SKM-1 (cell line): ENCODE measurements around the gene BACH1.
"Not testable (repeated sequence)": the region's sequence is repeated elsewhere in the genome, so short reads cannot be mapped to it uniquely, and the experiment has no call there.

Experiments used
- DNase-seq: peaks from one replicate; lab custom pipeline; 2025; ENCODE audit not compliant: unreplicated experiment; lab: John Stamatoyannopoulos, UW

The BACH1 gene

GRCh38 chr21:29342363-29342957 lies 43.7 kb downstream of the BACH1 start:
- DNase-seq, result no peak

DNA sequence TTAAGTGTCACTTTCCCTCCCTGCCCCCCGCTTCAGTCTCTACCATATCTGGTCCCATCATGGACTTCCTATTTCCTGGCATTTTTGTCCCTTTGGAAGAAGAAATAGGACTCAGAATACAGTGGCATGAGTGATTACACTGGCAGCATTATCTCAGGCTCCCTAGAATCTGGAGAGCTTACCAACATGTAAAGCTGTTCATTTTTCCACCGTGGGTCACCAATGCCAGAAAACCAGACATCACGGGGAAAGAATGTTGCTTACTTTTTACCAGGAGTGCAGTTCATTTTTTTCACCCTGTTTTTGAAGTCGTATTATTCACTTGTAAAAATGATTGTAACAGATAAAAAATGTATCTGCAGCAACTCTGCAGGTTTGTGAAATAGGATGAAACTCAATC lies 44.8 kb downstream of the BACH1 start:
- no peak for DNase-seq

GRCh38 chr21:29346281-29346680 lies 47.6 kb downstream of the BACH1 start:
- DNase-seq, result no peak

GRCh38 chr21:29346771-29347170 lies 48.0 kb downstream of the BACH1 start:
- DNase-seq, result no peak

GRCh38 chr21:29347274-29347681 lies 48.6 kb downstream of the BACH1 start:
- peak; percentile 13 for DNase-seq

DNA sequence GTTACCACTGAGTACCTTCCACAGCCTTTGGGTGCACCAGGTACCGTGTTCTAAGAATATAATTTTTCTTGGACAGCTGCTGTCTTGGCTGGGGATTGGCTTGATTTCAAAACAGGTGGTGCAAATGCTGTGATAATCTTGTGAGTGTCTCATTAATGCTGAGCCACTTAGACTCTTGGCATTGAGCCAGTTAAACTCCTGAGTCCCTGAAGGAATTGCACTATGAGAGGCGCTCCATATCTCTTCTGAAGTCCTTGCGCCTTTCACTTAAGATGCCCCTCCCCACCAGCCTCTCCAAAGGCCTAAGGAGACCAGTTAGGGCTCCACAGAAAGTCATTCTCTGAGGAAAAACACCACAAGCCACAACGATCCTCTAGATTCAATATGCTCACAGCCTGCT lies 51.0 kb downstream of the BACH1 start:
- no peak for DNase-seq

GRCh38 chr21:29350246-29350779 lies 51.6 kb downstream of the BACH1 start:
- DNase-seq, result no peak

DNA sequence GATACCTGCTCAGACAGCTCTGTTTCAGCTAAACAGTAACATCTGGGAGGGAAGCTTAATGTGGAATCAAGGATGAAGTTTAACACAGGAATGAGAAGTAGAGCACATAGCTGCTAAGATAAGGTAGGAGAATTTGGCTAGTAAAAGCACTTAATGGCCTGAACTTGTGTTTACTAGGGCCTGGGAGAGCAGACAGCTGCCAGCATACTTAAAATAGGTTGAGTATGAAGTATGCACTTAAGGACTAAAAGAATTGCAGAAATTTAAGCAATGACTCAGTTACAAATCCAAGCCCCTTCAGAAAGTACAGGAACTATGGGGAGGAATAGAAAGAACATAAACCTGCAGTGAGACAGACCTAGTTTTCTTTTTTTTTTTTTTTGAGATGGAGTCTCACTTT lies 53.0 kb downstream of the BACH1 start:
- no peak for DNase-seq

GRCh38 chr21:29355043-29355710 lies 56.5 kb downstream of the BACH1 start:
- not testable (repeated sequence) for DNase-seq

GRCh38 chr21:29356291-29356690 lies 57.6 kb downstream of the BACH1 start:
- not testable (repeated sequence) for DNase-seq

GRCh38 chr21:29356810-29357209 lies 58.1 kb downstream of the BACH1 start:
- not testable (repeated sequence) for DNase-seq

DNA sequence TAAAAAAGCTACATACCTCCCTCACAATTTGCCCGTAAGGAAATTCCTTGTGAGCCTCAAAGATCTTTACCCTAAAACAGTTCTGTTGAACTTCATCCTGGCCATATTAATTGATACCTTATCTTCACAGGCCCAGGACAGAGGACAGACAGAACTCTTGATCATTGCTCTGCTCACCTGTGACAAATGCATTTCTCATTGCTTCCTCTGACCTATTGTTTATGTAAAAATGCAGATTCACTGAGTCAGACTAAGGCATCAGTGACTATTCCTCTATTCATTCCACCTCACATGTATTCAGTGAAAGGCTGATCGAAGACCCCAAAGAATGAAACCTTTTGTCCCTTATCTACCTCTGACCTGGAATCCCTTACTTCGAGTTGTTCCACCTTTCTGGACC lies 61.0 kb downstream of the BACH1 start:
- no peak for DNase-seq

GRCh38 chr21:29360799-29361765 lies 62.4 kb downstream of the BACH1 start:
- no peak for DNase-seq

DNA sequence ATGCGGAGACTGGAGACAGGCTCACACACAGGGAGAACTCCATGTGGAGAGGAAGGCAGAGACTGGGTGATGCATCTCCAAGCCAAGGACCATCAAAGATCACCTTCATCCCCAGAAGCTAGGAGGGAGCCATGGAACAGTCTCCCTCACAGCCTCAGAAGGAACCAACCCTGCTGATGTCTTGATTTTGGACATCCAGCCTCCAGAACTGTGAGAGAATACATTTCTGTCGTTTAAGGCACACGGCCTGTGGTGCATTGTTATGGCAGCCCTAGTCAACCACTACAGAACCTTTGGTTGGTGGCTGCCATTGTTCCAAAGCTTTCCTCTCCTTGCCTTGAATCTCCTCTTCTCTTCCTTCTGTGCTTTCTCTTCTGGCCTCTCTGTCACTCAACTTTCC lies 64.0 kb downstream of the BACH1 start:
- DNase-seq, result no peak

DNA sequence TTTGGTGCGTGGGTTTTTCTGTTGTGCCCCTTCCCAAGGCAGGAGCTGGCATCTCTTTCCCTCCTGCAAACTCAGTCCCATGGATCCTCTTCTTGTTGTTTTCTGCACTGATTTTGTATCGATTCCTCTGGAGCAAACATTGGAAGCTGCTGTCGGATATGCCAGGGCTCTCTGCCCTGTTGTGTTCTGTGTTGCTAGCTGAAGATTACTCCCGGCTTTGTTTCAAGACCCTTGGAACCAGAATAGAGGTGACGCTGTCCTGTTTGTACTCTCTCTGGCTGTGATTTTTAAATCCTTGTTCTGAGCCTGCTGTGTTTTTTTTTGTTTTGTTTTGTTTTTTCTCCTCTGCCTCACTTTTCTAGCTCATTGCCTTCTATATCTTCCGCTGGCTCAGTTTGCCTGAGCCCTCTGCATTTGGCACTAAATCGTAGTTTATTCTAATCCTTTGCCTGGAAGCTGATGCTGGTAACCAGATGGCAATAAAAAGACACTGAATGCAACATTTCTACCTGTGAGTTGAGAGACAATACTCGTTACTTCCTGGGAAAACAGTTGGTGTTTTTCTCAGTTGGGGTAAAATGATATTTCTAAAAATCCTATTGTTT lies 67.0 kb downstream of the BACH1 start:
- no peak for DNase-seq

DNA sequence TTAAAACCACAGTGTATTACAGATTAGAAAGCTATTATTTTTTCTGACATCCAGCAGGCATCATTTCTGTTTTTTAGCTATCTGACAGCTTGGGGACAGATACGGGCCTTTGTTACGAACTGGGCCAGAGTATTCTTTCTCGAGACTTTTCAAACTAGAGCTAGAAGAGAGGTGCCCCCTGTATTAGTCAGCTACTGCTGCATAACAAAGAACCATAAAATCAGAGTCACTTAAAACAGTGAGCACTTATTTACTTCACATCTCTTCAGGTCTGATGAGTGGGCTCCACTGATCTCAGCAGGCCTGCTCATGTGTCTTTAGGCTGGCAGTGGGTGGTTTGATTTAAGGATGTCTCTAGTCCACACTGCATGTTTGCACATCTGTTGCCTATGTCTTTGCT lies 67.8 kb downstream of the BACH1 start:
- DNase-seq, result no peak

DNA sequence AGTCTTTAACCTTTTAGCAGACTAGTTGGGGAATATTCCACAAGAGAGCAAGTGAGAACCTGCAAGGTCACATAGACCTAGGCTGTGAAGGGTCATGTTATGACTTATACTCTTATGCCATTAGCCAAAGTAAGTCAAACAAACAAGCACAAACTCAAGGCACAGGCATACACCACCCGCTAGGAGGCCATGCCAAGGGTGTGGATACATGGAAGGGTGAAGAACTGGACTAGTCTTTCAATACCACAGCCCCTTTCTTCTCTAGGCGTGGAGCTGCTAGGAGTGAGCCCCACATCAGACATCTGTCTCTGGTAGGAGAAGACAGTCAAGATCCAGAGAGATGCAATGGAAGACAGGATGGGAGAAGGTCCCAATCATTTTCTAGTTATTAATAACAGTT lies 68.6 kb downstream of the BACH1 start:
- no peak for DNase-seq

GRCh38 chr21:29368906-29369305 lies 70.2 kb downstream of the BACH1 start:
- no peak for DNase-seq

DNA sequence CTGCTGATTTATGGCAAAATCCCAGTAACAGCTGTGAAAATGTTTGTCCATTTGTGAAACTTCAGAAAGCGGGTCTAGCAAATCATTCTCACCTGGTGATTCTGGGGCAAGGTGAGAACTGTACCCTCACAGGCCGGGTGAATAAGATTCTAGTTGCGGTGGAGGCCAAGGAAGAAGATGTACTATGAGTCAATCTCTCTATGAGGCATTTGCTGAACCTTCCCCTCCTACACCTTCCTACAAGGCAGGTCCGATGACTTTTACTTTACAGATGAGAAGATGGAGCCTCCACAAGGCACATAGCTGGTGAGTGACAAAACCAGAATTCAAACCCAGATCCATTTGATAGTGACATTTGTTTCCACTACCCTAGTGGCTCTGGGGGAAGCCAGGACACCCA lies 72.7 kb downstream of the BACH1 start:
- DNase-seq, result no peak

DNA sequence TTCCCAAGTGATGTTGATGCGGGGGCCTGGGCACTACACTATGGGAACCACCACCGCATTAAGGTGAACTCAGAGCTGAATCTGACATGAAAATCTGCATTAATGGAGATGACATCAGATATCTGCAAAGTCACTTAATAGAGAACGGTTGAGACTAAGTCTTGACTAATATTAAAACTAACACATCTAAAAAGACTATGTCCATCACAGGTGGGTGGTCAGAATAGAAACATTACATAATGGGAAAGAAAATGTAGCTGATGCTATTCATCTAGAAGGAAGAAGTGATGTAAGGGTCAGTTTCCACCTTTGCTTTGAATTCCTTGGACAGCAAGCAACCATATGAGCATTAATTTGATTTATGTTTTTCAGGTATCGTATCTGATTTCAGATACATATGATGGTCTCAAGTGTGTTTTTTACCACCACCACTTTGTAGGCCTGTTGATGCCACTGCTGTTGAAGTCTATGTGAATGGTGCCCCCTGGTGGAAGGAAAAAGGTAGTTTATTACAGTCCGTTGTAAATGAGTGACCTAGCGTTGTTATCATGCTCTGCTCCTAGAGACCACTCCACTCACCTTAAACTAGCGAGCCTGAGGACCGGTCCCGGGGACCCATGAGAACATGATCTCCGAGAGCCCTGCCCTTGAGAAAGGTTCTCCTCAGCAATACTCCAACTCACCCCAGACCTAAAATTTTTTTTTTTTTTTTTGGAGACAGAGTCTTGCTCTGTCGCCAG lies 73.5 kb downstream of the BACH1 start:
- peak; percentile 48 for DNase-seq

GRCh38 chr21:29374481-29374880 lies 75.8 kb downstream of the BACH1 start:
- DNase-seq, result no peak
